Left lung (tissue), 10 donors: Measurements from ENCODE around the gene RHAG. TPM values are rescaled to one million over a fixed set of nuclear protein-coding genes. Genes with fewer than 3 reads are reported as not detected.
"Not testable (repeated sequence)": the region's sequence is repeated elsewhere in the genome, so short reads cannot be mapped to it uniquely, and the experiment has no call there.

Source experiments
- ATAC-seq: fragments of 200-7000 bp; cut with Tn5 transposase; one replicate; pipeline ENCODE4 v1.9.1; 2020; ENCODE audit warnings: moderate library complexity
- DNase-seq, 4 donors: peaks; one replicate each; pipeline ENCODE4 v3.0.0-alpha.2; 2013 to 2020
- H3K27ac ChIP-seq, 2 donors: fragments of 200-600 bp; sonication (generic) in 1 of 2; one replicate each; pipeline versions ENCODE4 v1.5.0 to v1.8.0; 2020 to 2021
- H3K27me3 ChIP-seq, 2 donors: fragments of 200-600 bp; sonication (generic) in 1 of 2; one replicate each; pipeline versions ENCODE4 v1.5.0 to v1.8.0; 2020 to 2021
- H3K36me3 ChIP-seq, 2 donors: fragments of 200-600 bp; sonication (generic) in 1 of 2; one replicate each; pipeline versions ENCODE4 v1.5.0 to v1.8.0; 2020 to 2021
- H3K4me1 ChIP-seq, 2 donors: fragments of 200-600 bp; one replicate each; pipeline ENCODE4 v1.8.0; 2021
- H3K4me3 ChIP-seq, 2 donors: fragments of 200-600 bp; sonication (generic) in 1 of 2; one replicate each; pipeline versions ENCODE4 v1.5.0 to v1.8.0; 2020 to 2021; ENCODE audit warnings: mild to moderate bottlenecking in 1 of 2
- H3K9me3 ChIP-seq, 2 donors: fragments of 200-600 bp; sonication (generic) in 1 of 2; one replicate each; pipeline versions ENCODE4 v1.5.0 to v1.8.0; 2020 to 2021
- CTCF ChIP-seq, 2 donors: fragments of 200-600 bp; sonication (generic) in 1 of 2; IDR thresholded peaks; one replicate each; pipeline versions ENCODE4 v1.5.0 to v1.8.0; 2021; ENCODE audit warnings: antibody characterized with exemption in 2 of 2
- intact Hi-C, 2 donors: fragments of 100-400 bp; cut with DNase I; formaldehyde crosslinking; loops; one replicate each; pipeline versions ENCODE4 v1.11.2 to v1.14.2; 2022
- polyA plus RNA-seq, 6 donors: library from polyadenylated mRNA; unstranded; fragments of 120-200 nt; gene quantifications; one replicate each; pipeline ENCODE4 v1.2.1, GENCODE V29; 2013; ENCODE audit not compliant: insufficient read length in 6 of 6
- total RNA-seq, 2 donors: library from RNA; stranded (reverse); fragmentation: NEBNext Ultra II Directional; extraction: Animal tissue kit (Norgen Biotek cat#: 25700); gene quantifications; one replicate each; pipeline ENCODE4 v1.2.1, GENCODE V29; 2021
- donor health status: DM: no; HTN: yes; CAD: no.
- donor health status: DM: no; HTN: no; CAD: no.

Gene RHAG
- total and polyA plus RNA-seq, 8 donors: 1.4 to 2.2 (median 1.9) TPM; not detected in 2

- TF ChIP-seq CTCF (IDR thresholded peaks at IDR 0.05): no peak
Measured at GRCh38 chr6:49618257-49618656, 18.4 kb downstream of the RHAG start.

GRCh38 chr6:49614144-49614543 is 22.5 kb downstream of the RHAG start:
- H3K27ac ChIP-seq, H3K9me3 ChIP-seq, DNase-seq, H3K4me3 ChIP-seq, intact Hi-C loops, H3K36me3 ChIP-seq, H3K4me1 ChIP-seq, ATAC-seq, H3K27me3 ChIP-seq: not testable (repeated sequence)

More at GRCh38 chr6:49618257-49618656, 18.4 kb downstream of the RHAG start:
- no peak for DNase-seq
- no peaks in the 10 kb centered on the region for H3K9me3 ChIP-seq
- no peaks in the 10 kb centered on the region for H3K4me1 ChIP-seq
- no peaks in the 10 kb centered on the region for H3K36me3 ChIP-seq
- no peak overlapping the region for H3K27ac ChIP-seq
- no peak for ATAC-seq
- intact Hi-C loops: no loop called here
- peaks cover 0 to 5% of the 10 kb centered on the region in 2 donors for H3K27me3 ChIP-seq
- no peak overlapping the region for H3K4me3 ChIP-seq

GRCh38 chr6:49609285-49609684 is 27.4 kb downstream of the RHAG start:
- Histone ChIP-seq H3K36me3 (no peaks in the 10 kb centered on the region), H3K27ac (no peak overlapping the region), H3K4me3 (no peak overlapping the region), H3K27me3 (peaks cover 0 to 5% of the 10 kb centered on the region in 2 donors), H3K4me1 (no peaks in the 10 kb centered on the region), H3K9me3 (no peaks in the 10 kb centered on the region)
- intact Hi-C loops: no loop called here
- no peak for DNase-seq
- TF ChIP-seq CTCF (IDR thresholded peaks at IDR 0.05): no peak
- ATAC-seq: no peak

GRCh38 chr6:49608275-49608674 is 28.4 kb downstream of the RHAG start:
- H3K27me3 ChIP-seq, H3K4me3 ChIP-seq, intact Hi-C loops, ATAC-seq, H3K36me3 ChIP-seq, H3K27ac ChIP-seq, H3K4me1 ChIP-seq, DNase-seq, H3K9me3 ChIP-seq: not testable (repeated sequence)

- Histone ChIP-seq H3K36me3 (no peaks in the 10 kb centered on the region), H3K4me1 (no peaks in the 10 kb centered on the region), H3K9me3 (no peaks in the 10 kb centered on the region), H3K4me3 (no peak overlapping the region), H3K27ac (no peak overlapping the region), H3K27me3 (no peaks in the 10 kb centered on the region)
- TF ChIP-seq CTCF (IDR thresholded peaks at IDR 0.05): peak in 1 of 2 donors; percentile 9
- ATAC-seq: no peak
- no peak for DNase-seq
- intact Hi-C loops: no loop called here
Measured at GRCh38 chr6:49607391-49607982, 29.2 kb downstream of the RHAG start.

GRCh38 chr6:49606721-49607390 is 29.8 kb downstream of the RHAG start:
- intact Hi-C loops: no loop called here
- peak in 2 of 4 donors; percentile 74 to 85 for DNase-seq
- Histone ChIP-seq H3K27ac (no peak overlapping the region), H3K27me3 (no peaks in the 10 kb centered on the region), H3K36me3 (no peaks in the 10 kb centered on the region), H3K9me3 (no peaks in the 10 kb centered on the region), H3K4me3 (no peak overlapping the region), H3K4me1 (no peaks in the 10 kb centered on the region)
- peak; percentile 93 for ATAC-seq
- TF ChIP-seq CTCF (IDR thresholded peaks at IDR 0.05): peak; percentile 47 to 82

GRCh38 chr6:49604080-49604479 is 32.6 kb downstream of the RHAG start:
- intact Hi-C loops, ATAC-seq, H3K4me3 ChIP-seq, H3K27me3 ChIP-seq, H3K27ac ChIP-seq, H3K4me1 ChIP-seq, H3K9me3 ChIP-seq, H3K36me3 ChIP-seq, DNase-seq: not testable (repeated sequence)

- H3K27ac ChIP-seq, H3K27me3 ChIP-seq, intact Hi-C loops, H3K4me1 ChIP-seq, H3K36me3 ChIP-seq, DNase-seq, H3K9me3 ChIP-seq, H3K4me3 ChIP-seq, ATAC-seq: not testable (repeated sequence)
Measured at GRCh38 chr6:49587262-49587661, 49.4 kb downstream of the RHAG start.
